HepG2 (cell line): ENCODE results near the gene PAK1.

ENCODE experiments used
- CBX2 ChIP-seq, 2 experiments: fragments of 200-600 bp in 1 of 2; sonication (generic); formaldehyde crosslinking in 1 of 2; IDR thresholded peaks; 2 replicates each; pipeline versions ENCODE4 v1.7.0 to v1.8.1; 2018 to 2022; ENCODE audit warnings: low read depth in 2 of 2, low read length in 1 of 2, mild to moderate bottlenecking in 1 of 2, missing genetic modification reagents in 1 of 2
- KLF13 ChIP-seq: sonication (generic); formaldehyde crosslinking; IDR thresholded peaks from 2 replicates; pipeline ENCODE4 v1.4.0; 2020; ENCODE audit warnings: mild to moderate bottlenecking, missing genetic modification reagents
- MAX ChIP-seq: IDR thresholded peaks from 2 replicates; pipeline ENCODE4 v1.6.1; 2012; ENCODE audit warnings: inconsistent platforms
- NR2F6 ChIP-seq, 2 experiments: IDR thresholded peaks; 2 replicates each; pipeline ENCODE4 v1.6.1; 2016; ENCODE audit warnings: antibody characterized with exemption in 1 of 2, mild to moderate bottlenecking in 1 of 2
- SP1 ChIP-seq, 2 experiments: fragments of 450-650 bp in 1 of 2; sonication (generic) in 1 of 2; formaldehyde crosslinking in 1 of 2; IDR thresholded peaks; 2 replicates each; pipeline versions ENCODE4 v1.4.0 to v1.6.1; 2016 to 2020; ENCODE audit warnings: missing genetic modification reagents in 1 of 2
- TGIF2 ChIP-seq: IDR thresholded peaks from 2 replicates; pipeline ENCODE4 v1.6.1; 2016; ENCODE audit warnings: control low read depth, missing compliant biosample characterization
- ZNF207 ChIP-seq: fragments of 450-650 bp; IDR thresholded peaks from 2 replicates; pipeline ENCODE4 v1.6.1; 2016; ENCODE audit warnings: antibody characterized with exemption, borderline replicate concordance
- ZNF33B ChIP-seq: sonication (generic); formaldehyde crosslinking; IDR thresholded peaks from 2 replicates; pipeline ENCODE4 v1.5.1; 2020; ENCODE audit warnings: mild to moderate bottlenecking, missing genetic modification reagents
- ZNF775 ChIP-seq: sonication (generic); formaldehyde crosslinking; IDR thresholded peaks from 2 replicates; pipeline ENCODE4 v1.4.0; 2020; ENCODE audit warnings: missing genetic modification reagents, mild to moderate bottlenecking, moderate library complexity, borderline replicate concordance
- TF ChIP-seq, protein P1 (sequence below): sonication (generic); formaldehyde crosslinking; IDR thresholded peaks from 2 replicates; pipeline ENCODE4 v1.5.0; 2020; ENCODE audit warnings: mild to moderate bottlenecking, missing genetic modification reagents, moderate library complexity
- TF ChIP-seq, protein P2 (sequence below): sonication (generic); formaldehyde crosslinking; IDR thresholded peaks from 2 replicates; pipeline ENCODE4 v1.5.1; 2020; ENCODE audit warnings: mild to moderate bottlenecking, missing genetic modification reagents, moderate library complexity

- TF ChIP-seq KLF13 (no peak), ZNF207 (no peak), ZNF775 (CRISPR knock-in tag) (no peak), CBX2 (IDR thresholded peaks at IDR 0.05; ENCODE audit: low read depth, low read length) (no peak), CBX2 (CRISPR knock-in tag; IDR thresholded peaks at IDR 0.05; ENCODE audit: low read depth) (no peak), SP1 (IDR thresholded peaks at IDR 0.05) (no peak), SP1 (CRISPR knock-in tag; IDR thresholded peaks at IDR 0.05) (no peak), MAX (no peak), ZNF33B (no peak), TGIF2 (CRISPR knock-in tag) (no peak), NR2F6 (IDR thresholded peaks at IDR 0.05) (no peak), NR2F6 (CRISPR knock-in tag; IDR thresholded peaks at IDR 0.05) (no peak)
- TF ChIP-seq, protein P1, sequence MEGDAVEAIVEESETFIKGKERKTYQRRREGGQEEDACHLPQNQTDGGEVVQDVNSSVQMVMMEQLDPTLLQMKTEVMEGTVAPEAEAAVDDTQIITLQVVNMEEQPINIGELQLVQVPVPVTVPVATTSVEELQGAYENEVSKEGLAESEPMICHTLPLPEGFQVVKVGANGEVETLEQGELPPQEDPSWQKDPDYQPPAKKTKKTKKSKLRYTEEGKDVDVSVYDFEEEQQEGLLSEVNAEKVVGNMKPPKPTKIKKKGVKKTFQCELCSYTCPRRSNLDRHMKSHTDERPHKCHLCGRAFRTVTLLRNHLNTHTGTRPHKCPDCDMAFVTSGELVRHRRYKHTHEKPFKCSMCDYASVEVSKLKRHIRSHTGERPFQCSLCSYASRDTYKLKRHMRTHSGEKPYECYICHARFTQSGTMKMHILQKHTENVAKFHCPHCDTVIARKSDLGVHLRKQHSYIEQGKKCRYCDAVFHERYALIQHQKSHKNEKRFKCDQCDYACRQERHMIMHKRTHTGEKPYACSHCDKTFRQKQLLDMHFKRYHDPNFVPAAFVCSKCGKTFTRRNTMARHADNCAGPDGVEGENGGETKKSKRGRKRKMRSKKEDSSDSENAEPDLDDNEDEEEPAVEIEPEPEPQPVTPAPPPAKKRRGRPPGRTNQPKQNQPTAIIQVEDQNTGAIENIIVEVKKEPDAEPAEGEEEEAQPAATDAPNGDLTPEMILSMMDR (CRISPR knock-in tag), result no peak
- TF ChIP-seq, protein P2, sequence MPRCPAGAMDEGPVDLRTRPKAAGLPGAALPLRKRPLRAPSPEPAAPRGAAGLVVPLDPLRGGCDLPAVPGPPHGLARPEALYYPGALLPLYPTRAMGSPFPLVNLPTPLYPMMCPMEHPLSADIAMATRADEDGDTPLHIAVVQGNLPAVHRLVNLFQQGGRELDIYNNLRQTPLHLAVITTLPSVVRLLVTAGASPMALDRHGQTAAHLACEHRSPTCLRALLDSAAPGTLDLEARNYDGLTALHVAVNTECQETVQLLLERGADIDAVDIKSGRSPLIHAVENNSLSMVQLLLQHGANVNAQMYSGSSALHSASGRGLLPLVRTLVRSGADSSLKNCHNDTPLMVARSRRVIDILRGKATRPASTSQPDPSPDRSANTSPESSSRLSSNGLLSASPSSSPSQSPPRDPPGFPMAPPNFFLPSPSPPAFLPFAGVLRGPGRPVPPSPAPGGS (CRISPR knock-in tag), result no peak
Observed at GRCh38 chr11:77418971-77419597, 54.8 kb downstream of the PAK1 start.
